HG03378 (cell line): Measurements from ENCODE around the gene SLC30A5.
"Not testable (repeated sequence)": the region's sequence is repeated elsewhere in the genome, so short reads cannot be mapped to it uniquely, and the experiment has no call there.

Experiments
- ATAC-seq: cut with Tn5 transposase; IDR thresholded peaks from one replicate; pipeline ENCODE4 v1.9.1; 2021; ENCODE audit warnings: mild to moderate bottlenecking, moderate library complexity; ENCODE audit not compliant: unreplicated experiment

Gene SLC30A5

GRCh38 chr5:69103521-69103920 is 9.7 kb downstream of the SLC30A5 start:
- no peak for ATAC-seq

- ATAC-seq, result peak; percentile 93
These were observed 12.4 kb downstream of the SLC30A5 start for GRCh38 chr5:69105996-69106906.

GRCh38 chr5:69108367-69108766 is 14.6 kb downstream of the SLC30A5 start:
- not testable (repeated sequence) for ATAC-seq

GRCh38 chr5:69113851-69114250 is 20.0 kb downstream of the SLC30A5 start:
- ATAC-seq, result no peak

- no peak for ATAC-seq
These were observed 21.7 kb downstream of the SLC30A5 start for GRCh38 chr5:69115526-69115925.

- no peak for ATAC-seq
These were observed 35.6 kb downstream of the SLC30A5 start for GRCh38 chr5:69129413-69129812.

GRCh38 chr5:69130241-69130640 is 36.4 kb downstream of the SLC30A5 start:
- ATAC-seq, result no peak

- ATAC-seq, result no peak
These were observed 37.5 kb downstream of the SLC30A5 start for GRCh38 chr5:69131304-69131703.

GRCh38 chr5:69134126-69134525 is 40.3 kb downstream of the SLC30A5 start:
- no peak for ATAC-seq

GRCh38 chr5:69136293-69136692 is 42.5 kb downstream of the SLC30A5 start:
- ATAC-seq, result peak; percentile 97

GRCh38 chr5:69137208-69137607 is 43.4 kb downstream of the SLC30A5 start:
- ATAC-seq, result not testable (repeated sequence)

- ATAC-seq, result no peak
These were observed 44.0 kb downstream of the SLC30A5 start for GRCh38 chr5:69137807-69138206.

GRCh38 chr5:69138766-69139165 is 45.0 kb downstream of the SLC30A5 start:
- no peak for ATAC-seq

- not testable (repeated sequence) for ATAC-seq
These were observed 46.4 kb downstream of the SLC30A5 start for GRCh38 chr5:69140239-69140638.

GRCh38 chr5:69140827-69141226 is 47.0 kb downstream of the SLC30A5 start:
- no peak for ATAC-seq

GRCh38 chr5:69148576-69148975 is 54.8 kb downstream of the SLC30A5 start:
- not testable (repeated sequence) for ATAC-seq

- ATAC-seq, result no peak
These were observed 55.3 kb downstream of the SLC30A5 start for GRCh38 chr5:69148981-69149675.

GRCh38 chr5:69149676-69150010 is 55.8 kb downstream of the SLC30A5 start:
- no peak for ATAC-seq

- no peak for ATAC-seq
These were observed 58.9 kb downstream of the SLC30A5 start for GRCh38 chr5:69152731-69153130.

- no peak for ATAC-seq
These were observed 62.6 kb downstream of the SLC30A5 start for GRCh38 chr5:69156456-69156855.

- ATAC-seq, result no peak
These were observed 64.2 kb downstream of the SLC30A5 start for GRCh38 chr5:69158039-69158438.

GRCh38 chr5:69160651-69161050 is 66.8 kb downstream of the SLC30A5 start:
- ATAC-seq, result no peak
